PFSK-1 (cell line): ENCODE results near the gene CEACAM1.

Experiments used
- POLR2AphosphoS5 ChIP-seq: IDR thresholded peaks from 2 replicates; pipeline ENCODE4 v1.6.1; 2012; ENCODE audit warnings: low read depth, mild to moderate bottlenecking, control low read depth, low read length, moderate library complexity
- SIN3A ChIP-seq: IDR thresholded peaks from 2 replicates; pipeline ENCODE4 v1.6.1; 2012; ENCODE audit warnings: mild to moderate bottlenecking, low read length, moderate library complexity, borderline replicate concordance; ENCODE audit not compliant: insufficient read depth
- TAF1 ChIP-seq: IDR thresholded peaks from 2 replicates; pipeline ENCODE4 v1.6.1; 2012; ENCODE audit warnings: low read length, control low read depth, borderline replicate concordance; ENCODE audit not compliant: insufficient read depth
- TF ChIP-seq, protein P1 (sequence below), 2 experiments: IDR thresholded peaks; 2 replicates each; pipeline versions ENCODE4 v1.6.1 to v1.8.0; 2011 to 2012; ENCODE audit warnings: low read depth in 2 of 2, low read length in 2 of 2, control low read depth in 1 of 2, inconsistent platforms in 1 of 2, mild to moderate bottlenecking in 1 of 2, moderate library complexity in 1 of 2; ENCODE audit not compliant: insufficient read depth in 1 of 2

DNA sequence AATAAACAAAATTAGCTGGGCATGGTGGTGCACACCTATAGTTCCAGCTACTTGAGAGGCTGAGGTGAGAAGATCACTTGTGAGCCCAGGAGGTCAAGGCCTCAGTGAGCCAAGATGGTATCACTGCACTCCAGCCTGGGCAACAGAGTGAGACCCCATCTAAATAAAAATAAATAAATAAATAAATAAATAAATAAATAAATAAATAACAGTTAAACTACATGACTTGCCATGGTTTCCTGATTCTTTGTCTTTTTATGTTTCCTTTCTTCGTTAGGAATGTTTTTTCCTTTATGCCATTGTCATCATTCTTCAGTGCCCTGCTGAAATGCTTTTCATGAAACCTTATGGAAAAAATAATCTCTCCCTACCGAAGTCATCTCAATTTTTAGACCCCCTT lies 50.3 kb downstream of the CEACAM1 start:
- TF ChIP-seq, protein P1, sequence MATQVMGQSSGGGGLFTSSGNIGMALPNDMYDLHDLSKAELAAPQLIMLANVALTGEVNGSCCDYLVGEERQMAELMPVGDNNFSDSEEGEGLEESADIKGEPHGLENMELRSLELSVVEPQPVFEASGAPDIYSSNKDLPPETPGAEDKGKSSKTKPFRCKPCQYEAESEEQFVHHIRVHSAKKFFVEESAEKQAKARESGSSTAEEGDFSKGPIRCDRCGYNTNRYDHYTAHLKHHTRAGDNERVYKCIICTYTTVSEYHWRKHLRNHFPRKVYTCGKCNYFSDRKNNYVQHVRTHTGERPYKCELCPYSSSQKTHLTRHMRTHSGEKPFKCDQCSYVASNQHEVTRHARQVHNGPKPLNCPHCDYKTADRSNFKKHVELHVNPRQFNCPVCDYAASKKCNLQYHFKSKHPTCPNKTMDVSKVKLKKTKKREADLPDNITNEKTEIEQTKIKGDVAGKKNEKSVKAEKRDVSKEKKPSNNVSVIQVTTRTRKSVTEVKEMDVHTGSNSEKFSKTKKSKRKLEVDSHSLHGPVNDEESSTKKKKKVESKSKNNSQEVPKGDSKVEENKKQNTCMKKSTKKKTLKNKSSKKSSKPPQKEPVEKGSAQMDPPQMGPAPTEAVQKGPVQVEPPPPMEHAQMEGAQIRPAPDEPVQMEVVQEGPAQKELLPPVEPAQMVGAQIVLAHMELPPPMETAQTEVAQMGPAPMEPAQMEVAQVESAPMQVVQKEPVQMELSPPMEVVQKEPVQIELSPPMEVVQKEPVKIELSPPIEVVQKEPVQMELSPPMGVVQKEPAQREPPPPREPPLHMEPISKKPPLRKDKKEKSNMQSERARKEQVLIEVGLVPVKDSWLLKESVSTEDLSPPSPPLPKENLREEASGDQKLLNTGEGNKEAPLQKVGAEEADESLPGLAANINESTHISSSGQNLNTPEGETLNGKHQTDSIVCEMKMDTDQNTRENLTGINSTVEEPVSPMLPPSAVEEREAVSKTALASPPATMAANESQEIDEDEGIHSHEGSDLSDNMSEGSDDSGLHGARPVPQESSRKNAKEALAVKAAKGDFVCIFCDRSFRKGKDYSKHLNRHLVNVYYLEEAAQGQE (IDR thresholded peaks at IDR 0.05; ENCODE audit: insufficient read depth in 1 of 2, low read depth in 2 of 2, low read length in 2 of 2) = no peak
- TF ChIP-seq SIN3A = no peak
- no peak for TF ChIP-seq POLR2AphosphoS5
- TF ChIP-seq TAF1 = no peak
